Measurements from ENCODE around the gene EXOC1L.

The EXOC1L gene

GRCh38 chr4:55808186-55808585 lies 11.4 kb upstream of the EXOC1L start:
- Histone ChIP-seq H3K4me1 (ENCODE audit: insufficient read depth, low read length) (no peaks in the 10 kb centered on the region), H3K9ac (ENCODE audit: low read depth, low read length) (no peak overlapping the region), H3K36me3 (ENCODE audit: insufficient read depth, low read depth, low read length) (no peaks in the 10 kb centered on the region), H3K27ac (ENCODE audit: low read length) (no peak overlapping the region), H3K27me3 (ENCODE audit: insufficient read depth, low read length) (no peaks in the 10 kb centered on the region), H3K4me3 (ENCODE audit: low read length) (no peak overlapping the region), H3K9me3 (ENCODE audit: insufficient read depth, low read depth, low read length) (no peaks in the 10 kb centered on the region)

DNA sequence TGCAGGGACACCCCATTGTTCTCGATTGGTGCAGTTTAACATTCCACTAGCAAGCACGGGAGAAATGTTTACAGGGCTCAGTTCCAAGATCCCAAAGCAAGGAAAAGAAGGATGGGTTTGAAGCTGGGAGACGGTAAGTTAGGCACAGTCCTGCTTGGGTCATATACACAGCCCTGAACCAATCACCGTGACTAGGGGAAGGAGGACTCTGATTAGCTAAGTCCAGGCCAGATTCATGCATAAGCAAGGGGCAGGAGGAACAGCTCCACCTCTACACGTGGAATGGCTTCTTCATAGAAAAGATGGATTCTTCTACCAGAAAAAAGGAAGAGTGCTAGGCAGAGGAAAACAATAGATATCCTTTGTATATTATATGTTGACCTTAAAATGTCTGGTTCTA lies 11.0 kb upstream of the EXOC1L start:
- Histone ChIP-seq H3K9ac (ENCODE audit: low read depth, low read length) (no peak overlapping the region), H3K27me3 (ENCODE audit: insufficient read depth, low read length) (no peaks in the 10 kb centered on the region), H3K36me3 (ENCODE audit: insufficient read depth, low read depth, low read length) (no peaks in the 10 kb centered on the region), H3K4me1 (ENCODE audit: insufficient read depth, low read length) (no peaks in the 10 kb centered on the region), H3K4me3 (ENCODE audit: low read length) (no peak overlapping the region), H3K9me3 (ENCODE audit: insufficient read depth, low read depth, low read length) (no peaks in the 10 kb centered on the region), H3K27ac (ENCODE audit: low read length) (no peak overlapping the region)

DNA sequence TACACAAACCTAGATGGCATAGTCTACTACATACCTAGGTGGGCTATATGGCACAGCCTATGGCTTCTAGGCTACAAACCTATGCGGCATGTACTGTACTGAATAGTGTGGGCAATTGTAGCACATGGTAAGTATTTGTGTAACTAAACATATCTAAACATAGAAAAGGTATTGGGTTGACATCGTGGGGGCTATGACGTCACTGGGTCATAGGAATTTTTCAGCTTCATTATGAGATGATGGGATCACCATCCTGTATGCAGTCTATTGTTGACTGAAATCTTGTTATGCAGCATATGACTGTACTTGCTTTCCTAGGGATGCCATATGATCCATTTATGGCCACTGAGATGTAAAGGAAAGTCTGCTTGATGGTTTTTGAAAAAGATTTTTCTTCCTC lies 1.9 kb upstream of the EXOC1L start:
- H3K36me3 ChIP-seq (ENCODE audit: insufficient read depth, low read depth, low read length): no peaks in the 10 kb centered on the region
- no peaks in the 10 kb centered on the region for H3K9me3 ChIP-seq (ENCODE audit: insufficient read depth, low read depth, low read length)
- H3K9ac ChIP-seq (ENCODE audit: low read depth, low read length): no peak overlapping the region
- no peaks in the 10 kb centered on the region for H3K27me3 ChIP-seq (ENCODE audit: insufficient read depth, low read length)
- H3K27ac ChIP-seq (ENCODE audit: low read length): no peak overlapping the region
- no peak overlapping the region for H3K4me3 ChIP-seq (ENCODE audit: low read length)
- no peaks in the 10 kb centered on the region for H3K4me1 ChIP-seq (ENCODE audit: insufficient read depth, low read length)

DNA sequence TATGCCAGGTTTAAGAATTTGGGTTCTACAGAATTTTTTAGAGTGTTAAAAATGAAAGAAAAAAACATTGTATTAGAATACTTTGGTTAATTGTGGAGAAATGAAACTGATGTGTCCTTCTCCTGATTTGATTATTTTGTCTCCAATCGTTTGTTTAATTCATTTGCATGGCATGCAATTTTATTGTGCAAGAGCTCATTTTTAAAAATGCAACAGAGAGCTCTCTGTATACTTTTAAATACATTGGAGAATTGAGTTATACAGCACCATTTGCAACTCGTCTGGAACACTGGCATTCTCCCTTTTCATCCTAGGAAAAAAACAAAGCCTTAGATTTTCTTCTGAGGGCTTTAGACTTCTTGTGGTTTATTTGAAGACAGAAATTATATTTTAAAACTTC lies 689 bp downstream of the EXOC1L start:
- Histone ChIP-seq H3K4me1 (ENCODE audit: insufficient read depth, low read length) (no peaks in the 10 kb centered on the region), H3K4me3 (ENCODE audit: low read length) (no peak overlapping the region), H3K36me3 (ENCODE audit: insufficient read depth, low read depth, low read length) (no peaks in the 10 kb centered on the region), H3K9me3 (ENCODE audit: insufficient read depth, low read depth, low read length) (no peaks in the 10 kb centered on the region), H3K27me3 (ENCODE audit: insufficient read depth, low read length) (no peaks in the 10 kb centered on the region), H3K9ac (ENCODE audit: low read depth, low read length) (no peak overlapping the region), H3K27ac (ENCODE audit: low read length) (no peak overlapping the region)

- Histone ChIP-seq H3K4me3 (ENCODE audit: low read length) (no peak overlapping the region), H3K4me1 (ENCODE audit: insufficient read depth, low read length) (no peaks in the 10 kb centered on the region), H3K27me3 (ENCODE audit: insufficient read depth, low read length) (no peaks in the 10 kb centered on the region), H3K27ac (ENCODE audit: low read length) (no peak overlapping the region), H3K36me3 (ENCODE audit: insufficient read depth, low read depth, low read length) (no peaks in the 10 kb centered on the region), H3K9me3 (ENCODE audit: insufficient read depth, low read depth, low read length) (no peaks in the 10 kb centered on the region), H3K9ac (ENCODE audit: low read depth, low read length) (no peak overlapping the region)
Measured at GRCh38 chr4:55822329-55822728, 2.7 kb downstream of the EXOC1L start.

GRCh38 chr4:55824865-55825264 lies 5.3 kb downstream of the EXOC1L start:
- Histone ChIP-seq H3K27ac (ENCODE audit: low read length) (no peak overlapping the region), H3K4me1 (ENCODE audit: insufficient read depth, low read length) (no peaks in the 10 kb centered on the region), H3K27me3 (ENCODE audit: insufficient read depth, low read length) (no peaks in the 10 kb centered on the region), H3K9ac (ENCODE audit: low read depth, low read length) (no peak overlapping the region), H3K4me3 (ENCODE audit: low read length) (no peak overlapping the region), H3K9me3 (ENCODE audit: insufficient read depth, low read depth, low read length) (no peaks in the 10 kb centered on the region), H3K36me3 (ENCODE audit: insufficient read depth, low read depth, low read length) (no peaks in the 10 kb centered on the region)

- H3K27me3 ChIP-seq (ENCODE audit: insufficient read depth, low read length): no peaks in the 10 kb centered on the region
- H3K9ac ChIP-seq (ENCODE audit: low read depth, low read length): no peak overlapping the region
- no peaks in the 10 kb centered on the region for H3K36me3 ChIP-seq (ENCODE audit: insufficient read depth, low read depth, low read length)
- no peak overlapping the region for H3K27ac ChIP-seq (ENCODE audit: low read length)
- H3K4me1 ChIP-seq (ENCODE audit: insufficient read depth, low read length): no peaks in the 10 kb centered on the region
- H3K9me3 ChIP-seq (ENCODE audit: insufficient read depth, low read depth, low read length): no peaks in the 10 kb centered on the region
- H3K4me3 ChIP-seq (ENCODE audit: low read length): no peak overlapping the region
Measured at GRCh38 chr4:55826986-55827385, 7.4 kb downstream of the EXOC1L start.

GRCh38 chr4:55827582-55827981 lies 8.0 kb downstream of the EXOC1L start:
- H3K27me3 ChIP-seq (ENCODE audit: insufficient read depth, low read length): no peaks in the 10 kb centered on the region
- no peak overlapping the region for H3K27ac ChIP-seq (ENCODE audit: low read length)
- no peaks in the 10 kb centered on the region for H3K9me3 ChIP-seq (ENCODE audit: insufficient read depth, low read depth, low read length)
- no peak overlapping the region for H3K9ac ChIP-seq (ENCODE audit: low read depth, low read length)
- H3K4me1 ChIP-seq (ENCODE audit: insufficient read depth, low read length): no peaks in the 10 kb centered on the region
- H3K36me3 ChIP-seq (ENCODE audit: insufficient read depth, low read depth, low read length): no peaks in the 10 kb centered on the region
- no peak overlapping the region for H3K4me3 ChIP-seq (ENCODE audit: low read length)

- Histone ChIP-seq H3K27ac (ENCODE audit: low read length) (no peak overlapping the region), H3K4me3 (ENCODE audit: low read length) (no peak overlapping the region), H3K36me3 (ENCODE audit: insufficient read depth, low read depth, low read length) (no peaks in the 10 kb centered on the region), H3K9me3 (ENCODE audit: insufficient read depth, low read depth, low read length) (no peaks in the 10 kb centered on the region), H3K27me3 (ENCODE audit: insufficient read depth, low read length) (no peaks in the 10 kb centered on the region), H3K9ac (ENCODE audit: low read depth, low read length) (no peak overlapping the region), H3K4me1 (ENCODE audit: insufficient read depth, low read length) (no peaks in the 10 kb centered on the region)
Measured at GRCh38 chr4:55830048-55830447, 10.5 kb downstream of the EXOC1L start.

DNA sequence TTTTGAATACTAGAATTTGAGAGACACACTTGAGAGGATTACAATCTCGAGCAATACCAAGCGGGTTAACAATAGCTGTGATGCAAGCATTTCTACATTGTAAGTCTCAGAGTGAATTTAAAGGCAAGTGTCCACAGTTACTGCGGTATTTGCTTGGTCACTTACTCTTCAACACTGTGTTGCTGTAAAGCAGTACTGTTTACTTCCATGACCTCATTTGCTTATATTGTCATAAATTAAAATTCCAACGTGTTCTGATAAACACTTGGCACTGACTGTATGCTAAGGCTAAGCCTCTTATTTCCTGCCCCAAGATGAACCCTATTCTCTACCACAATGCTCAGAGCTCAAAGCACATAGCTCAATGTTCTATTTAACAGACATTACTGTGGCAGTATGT lies 11.1 kb downstream of the EXOC1L start:
- Histone ChIP-seq H3K36me3 (ENCODE audit: insufficient read depth, low read depth, low read length) (no peaks in the 10 kb centered on the region), H3K9me3 (ENCODE audit: insufficient read depth, low read depth, low read length) (no peaks in the 10 kb centered on the region), H3K27ac (ENCODE audit: low read length) (no peak overlapping the region), H3K4me3 (ENCODE audit: low read length) (no peak overlapping the region), H3K9ac (ENCODE audit: low read depth, low read length) (no peak overlapping the region), H3K4me1 (ENCODE audit: insufficient read depth, low read length) (no peaks in the 10 kb centered on the region), H3K27me3 (ENCODE audit: insufficient read depth, low read length) (no peaks in the 10 kb centered on the region)

DNA sequence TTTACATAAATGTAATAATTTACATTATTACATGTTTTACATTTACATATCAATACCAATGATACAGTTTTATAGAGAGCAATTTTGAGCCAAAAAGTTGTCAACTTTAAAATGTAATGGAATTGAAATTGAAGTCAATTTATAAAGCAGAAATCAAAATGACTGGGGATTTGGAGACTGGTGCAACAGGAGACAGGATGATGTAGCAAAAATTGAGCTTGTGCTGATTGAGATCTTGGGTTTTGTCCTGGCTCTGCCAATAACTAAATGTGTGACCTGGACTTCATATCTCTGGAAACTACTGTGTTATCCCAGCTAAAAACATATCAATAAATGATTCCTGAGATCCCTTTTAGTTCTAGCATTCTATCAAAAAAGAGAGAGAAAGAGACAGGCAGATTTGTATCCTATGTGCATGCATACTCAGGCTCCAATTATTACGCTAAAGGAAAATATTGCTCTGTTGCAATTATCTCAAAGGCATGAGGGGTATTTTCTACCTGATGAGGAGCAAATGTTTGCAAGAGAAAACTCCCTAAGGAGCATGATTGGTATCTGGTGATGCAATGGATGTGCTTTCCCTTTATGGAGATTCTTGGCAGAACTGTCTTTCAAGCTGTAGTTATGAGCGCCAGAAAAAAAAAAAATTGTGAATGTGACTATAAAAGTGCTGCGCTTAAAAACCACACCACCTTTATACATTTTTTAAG lies 14.7 kb downstream of the EXOC1L start:
- H3K4me1 ChIP-seq (ENCODE audit: insufficient read depth, low read length): no peaks in the 10 kb centered on the region
- H3K9ac ChIP-seq (ENCODE audit: low read depth, low read length): no peak overlapping the region
- no peak overlapping the region for H3K27ac ChIP-seq (ENCODE audit: low read length)
- peaks cover 7% of the 10 kb centered on the region for H3K9me3 ChIP-seq (ENCODE audit: insufficient read depth, low read depth, low read length)
- H3K36me3 ChIP-seq (ENCODE audit: insufficient read depth, low read depth, low read length): no peaks in the 10 kb centered on the region
- H3K4me3 ChIP-seq (ENCODE audit: low read length): no peak overlapping the region
- H3K27me3 ChIP-seq (ENCODE audit: insufficient read depth, low read length): no peaks in the 10 kb centered on the region

GRCh38 chr4:55837903-55838302 lies 18.3 kb downstream of the EXOC1L start:
- peaks cover 7% of the 10 kb centered on the region for H3K9me3 ChIP-seq (ENCODE audit: insufficient read depth, low read depth, low read length)
- H3K27ac ChIP-seq (ENCODE audit: low read length): no peak overlapping the region
- no peaks in the 10 kb centered on the region for H3K27me3 ChIP-seq (ENCODE audit: insufficient read depth, low read length)

More at GRCh38 chr4:55837903-55838302, 18.3 kb downstream of the EXOC1L start:
- H3K9ac ChIP-seq (ENCODE audit: low read depth, low read length): no peak overlapping the region
- no peak overlapping the region for H3K4me3 ChIP-seq (ENCODE audit: low read length)
- no peaks in the 10 kb centered on the region for H3K36me3 ChIP-seq (ENCODE audit: insufficient read depth, low read depth, low read length)
- no peaks in the 10 kb centered on the region for H3K4me1 ChIP-seq (ENCODE audit: insufficient read depth, low read length)
